Measurements from ENCODE around the gene UROS.

UROS gene

DNA sequence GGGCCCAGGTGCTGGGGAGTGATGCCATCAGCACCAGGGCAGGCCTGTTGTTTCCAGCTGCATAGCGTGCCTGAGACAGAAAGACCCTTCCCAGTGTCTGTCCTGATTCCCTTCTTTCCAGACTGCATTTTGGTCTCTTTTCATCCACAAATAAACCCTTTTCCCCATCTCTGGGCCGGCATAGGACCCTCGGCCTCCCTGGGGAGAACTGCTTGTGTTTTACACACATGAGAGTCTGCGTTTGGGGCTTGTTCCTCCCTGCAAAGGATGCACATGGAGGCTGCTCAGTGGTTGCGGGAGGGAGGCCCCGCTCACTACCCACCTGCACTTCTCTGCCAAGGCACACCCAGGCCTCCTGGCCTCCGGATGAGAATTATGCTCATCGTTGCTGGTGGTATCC, 41.7 kb downstream of the UROS start:
- H3K4me1 ChIP-seq (ENCODE audit: control insufficient read depth, insufficient read depth, low read length): no peaks in the 10 kb centered on the region

GRCh38 chr10:125779403-125780327, 43.4 kb downstream of the UROS start:
- Histone ChIP-seq H3K27me3 (ENCODE audit: control insufficient read depth, insufficient read depth, low read length) (no peaks in the 10 kb centered on the region), H3K9ac (ENCODE audit: low read length) (no peak overlapping the region), H3K4me1 (ENCODE audit: control insufficient read depth, insufficient read depth, low read length) (no peaks in the 10 kb centered on the region), H3K9me3 (ENCODE audit: control insufficient read depth, low read length) (no peaks in the 10 kb centered on the region), H3K36me3 (ENCODE audit: control insufficient read depth, insufficient read depth, low read length) (no peaks in the 10 kb centered on the region), H3K4me3 (ENCODE audit: low read length) (no peak overlapping the region)

More for the DNA sequence above, 41.7 kb downstream of the UROS start:
- H3K4me3 ChIP-seq (ENCODE audit: low read length): no peak overlapping the region
- no peak overlapping the region for H3K9ac ChIP-seq (ENCODE audit: low read length)
- no peaks in the 10 kb centered on the region for H3K9me3 ChIP-seq (ENCODE audit: control insufficient read depth, low read length)
- no peaks in the 10 kb centered on the region for H3K27me3 ChIP-seq (ENCODE audit: control insufficient read depth, insufficient read depth, low read length)
- no peaks in the 10 kb centered on the region for H3K36me3 ChIP-seq (ENCODE audit: control insufficient read depth, insufficient read depth, low read length)

DNA sequence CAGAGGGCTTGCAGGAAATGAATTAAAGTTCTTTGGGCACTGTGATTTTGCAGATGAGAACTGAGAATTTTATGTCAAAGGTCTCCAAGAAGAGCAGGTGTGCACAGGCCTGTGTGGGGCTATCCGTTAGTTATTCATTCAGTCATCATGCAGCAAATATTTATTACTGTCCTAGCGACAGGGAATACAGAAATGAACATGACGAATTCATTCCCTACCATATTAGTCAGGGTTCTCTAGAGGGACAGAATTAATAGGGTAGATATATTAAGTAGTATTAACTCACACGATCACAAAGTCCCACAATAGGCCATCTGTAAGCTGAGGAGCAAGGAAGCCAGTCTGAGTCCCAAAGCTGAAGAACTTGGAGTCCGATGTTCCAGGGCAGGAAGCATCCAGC, 44.5 kb downstream of the UROS start:
- Histone ChIP-seq H3K27me3 (ENCODE audit: control insufficient read depth, insufficient read depth, low read length) (peaks cover 6% of the 10 kb centered on the region), H3K9me3 (ENCODE audit: control insufficient read depth, low read length) (no peaks in the 10 kb centered on the region), H3K4me3 (ENCODE audit: low read length) (no peak overlapping the region), H3K36me3 (ENCODE audit: control insufficient read depth, insufficient read depth, low read length) (no peaks in the 10 kb centered on the region), H3K9ac (ENCODE audit: low read length) (no peak overlapping the region), H3K4me1 (ENCODE audit: control insufficient read depth, insufficient read depth, low read length) (no peaks in the 10 kb centered on the region)

- no peak overlapping the region for H3K9ac ChIP-seq (ENCODE audit: low read length)
- H3K27me3 ChIP-seq (ENCODE audit: control insufficient read depth, insufficient read depth, low read length): peaks cover 9% of the 10 kb centered on the region
- H3K9me3 ChIP-seq (ENCODE audit: control insufficient read depth, low read length): no peaks in the 10 kb centered on the region
- H3K4me1 ChIP-seq (ENCODE audit: control insufficient read depth, insufficient read depth, low read length): no peaks in the 10 kb centered on the region
- H3K36me3 ChIP-seq (ENCODE audit: control insufficient read depth, insufficient read depth, low read length): no peaks in the 10 kb centered on the region
- no peak overlapping the region for H3K4me3 ChIP-seq (ENCODE audit: low read length)
Measured at GRCh38 chr10:125777806-125778205, 45.3 kb downstream of the UROS start.

- Histone ChIP-seq H3K9me3 (ENCODE audit: control insufficient read depth, low read length) (no peaks in the 10 kb centered on the region), H3K27me3 (ENCODE audit: control insufficient read depth, insufficient read depth, low read length) (peaks cover 9% of the 10 kb centered on the region), H3K4me3 (ENCODE audit: low read length) (no peak within 1 kb of the TSS), H3K4me1 (ENCODE audit: control insufficient read depth, insufficient read depth, low read length) (no peaks in the 10 kb centered on the region), H3K9ac (ENCODE audit: low read length) (no peak within 1 kb of the TSS), H3K36me3 (ENCODE audit: control insufficient read depth, insufficient read depth, low read length) (no peaks in the 10 kb centered on the region)
Measured at GRCh38 chr10:125775491-125776106, 47.5 kb downstream of the UROS start, which contains the start of gene MMP21. MMP21 (minus strand) TSS chr10:125775821; CDS start chr10:125775821, 0 bp downstream.

DNA sequence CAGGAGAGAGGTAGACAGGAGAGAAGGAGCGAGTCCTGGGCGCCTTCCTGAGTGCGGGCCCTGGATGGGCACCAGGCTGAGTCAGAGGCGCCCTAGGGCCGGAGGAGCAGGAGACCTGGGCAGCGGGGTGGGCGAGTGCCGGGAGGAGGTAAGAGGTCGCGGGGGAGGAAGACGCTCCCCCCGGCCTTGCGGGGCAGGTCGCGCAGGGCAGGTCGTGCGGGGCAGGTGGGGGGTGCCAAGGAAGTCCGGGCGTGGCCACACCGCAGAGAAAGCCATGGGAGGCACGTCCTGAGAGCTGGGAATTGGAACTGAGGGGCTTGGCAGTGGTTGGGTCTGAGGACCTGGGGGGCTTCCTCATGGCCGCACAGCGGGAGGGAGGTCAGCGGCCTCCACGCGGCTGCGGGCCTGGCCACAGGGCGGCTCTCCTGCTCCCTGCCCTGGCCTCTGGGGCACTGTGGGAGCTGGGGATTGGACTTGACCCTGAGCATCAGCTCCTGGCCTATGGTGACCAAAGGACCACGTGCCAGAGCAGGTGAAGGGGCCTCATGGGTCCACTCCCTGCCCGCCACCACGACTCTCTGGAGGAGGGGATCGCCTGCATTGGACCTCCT, 48.4 kb downstream of the UROS start:
- peaks cover 9% of the 10 kb centered on the region for H3K27me3 ChIP-seq (ENCODE audit: control insufficient read depth, insufficient read depth, low read length)
- H3K9ac ChIP-seq (ENCODE audit: low read length): no peak overlapping the region
- H3K36me3 ChIP-seq (ENCODE audit: control insufficient read depth, insufficient read depth, low read length): no peaks in the 10 kb centered on the region
- H3K9me3 ChIP-seq (ENCODE audit: control insufficient read depth, low read length): no peaks in the 10 kb centered on the region
- no peaks in the 10 kb centered on the region for H3K4me1 ChIP-seq (ENCODE audit: control insufficient read depth, insufficient read depth, low read length)
- no peak overlapping the region for H3K4me3 ChIP-seq (ENCODE audit: low read length)

DNA sequence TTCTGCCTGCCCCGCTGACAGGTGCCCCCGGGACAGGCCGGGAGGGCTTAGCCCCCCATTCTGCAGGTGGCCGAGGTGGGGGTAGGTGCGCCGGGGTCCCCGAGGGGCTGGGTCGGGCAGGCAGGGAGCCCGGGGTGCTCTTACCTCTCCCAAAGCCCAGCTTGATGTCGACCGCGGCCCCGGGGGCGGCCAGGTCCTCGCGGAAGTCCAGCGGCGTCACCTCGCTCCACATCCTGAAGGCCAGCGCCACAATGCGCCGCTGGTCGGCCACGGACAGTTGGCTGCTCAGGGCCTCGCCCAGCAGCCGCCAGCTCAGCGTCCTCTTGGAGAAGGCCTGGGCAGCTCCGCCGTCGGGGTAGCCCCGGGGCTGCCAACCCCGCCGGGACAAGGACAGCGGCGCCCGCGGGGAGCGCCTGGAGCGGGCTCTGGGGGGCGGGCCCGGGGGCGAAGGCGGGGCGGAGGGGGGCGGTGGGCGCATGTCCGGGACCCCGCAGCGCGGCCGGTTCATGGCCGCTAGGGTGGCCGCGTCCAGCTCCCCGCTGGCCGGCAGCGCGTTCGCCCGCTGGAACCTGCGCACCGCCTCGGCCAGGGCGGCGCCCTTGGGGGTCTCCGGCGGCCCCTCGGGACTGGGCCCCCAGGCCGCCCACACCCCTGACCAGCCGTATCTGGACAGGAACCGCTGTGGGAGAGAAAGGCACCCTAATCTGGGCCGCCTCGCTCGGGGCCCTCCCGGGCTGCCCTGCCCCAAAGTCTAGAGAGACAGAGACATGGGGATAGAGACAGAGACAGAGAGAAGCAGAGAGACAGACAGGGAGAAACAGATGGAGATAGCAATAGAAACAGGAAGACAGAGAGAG, 49.1 kb downstream of the UROS start:
- no peaks in the 10 kb centered on the region for H3K9me3 ChIP-seq (ENCODE audit: control insufficient read depth, low read length)
- H3K4me3 ChIP-seq (ENCODE audit: low read length): no peak overlapping the region
- no peaks in the 10 kb centered on the region for H3K4me1 ChIP-seq (ENCODE audit: control insufficient read depth, insufficient read depth, low read length)
- H3K36me3 ChIP-seq (ENCODE audit: control insufficient read depth, insufficient read depth, low read length): no peaks in the 10 kb centered on the region
- H3K27me3 ChIP-seq (ENCODE audit: control insufficient read depth, insufficient read depth, low read length): peaks cover 9% of the 10 kb centered on the region
- H3K9ac ChIP-seq (ENCODE audit: low read length): no peak overlapping the region

- Histone ChIP-seq H3K36me3 (ENCODE audit: control insufficient read depth, insufficient read depth, low read length) (no peaks in the 10 kb centered on the region), H3K9me3 (ENCODE audit: control insufficient read depth, low read length) (no peaks in the 10 kb centered on the region), H3K27me3 (ENCODE audit: control insufficient read depth, insufficient read depth, low read length) (peaks cover 9% of the 10 kb centered on the region), H3K9ac (ENCODE audit: low read length) (no peak overlapping the region), H3K4me1 (ENCODE audit: control insufficient read depth, insufficient read depth, low read length) (no peaks in the 10 kb centered on the region), H3K4me3 (ENCODE audit: low read length) (no peak overlapping the region)
Measured at GRCh38 chr10:125772864-125773180, 50.2 kb downstream of the UROS start.

DNA sequence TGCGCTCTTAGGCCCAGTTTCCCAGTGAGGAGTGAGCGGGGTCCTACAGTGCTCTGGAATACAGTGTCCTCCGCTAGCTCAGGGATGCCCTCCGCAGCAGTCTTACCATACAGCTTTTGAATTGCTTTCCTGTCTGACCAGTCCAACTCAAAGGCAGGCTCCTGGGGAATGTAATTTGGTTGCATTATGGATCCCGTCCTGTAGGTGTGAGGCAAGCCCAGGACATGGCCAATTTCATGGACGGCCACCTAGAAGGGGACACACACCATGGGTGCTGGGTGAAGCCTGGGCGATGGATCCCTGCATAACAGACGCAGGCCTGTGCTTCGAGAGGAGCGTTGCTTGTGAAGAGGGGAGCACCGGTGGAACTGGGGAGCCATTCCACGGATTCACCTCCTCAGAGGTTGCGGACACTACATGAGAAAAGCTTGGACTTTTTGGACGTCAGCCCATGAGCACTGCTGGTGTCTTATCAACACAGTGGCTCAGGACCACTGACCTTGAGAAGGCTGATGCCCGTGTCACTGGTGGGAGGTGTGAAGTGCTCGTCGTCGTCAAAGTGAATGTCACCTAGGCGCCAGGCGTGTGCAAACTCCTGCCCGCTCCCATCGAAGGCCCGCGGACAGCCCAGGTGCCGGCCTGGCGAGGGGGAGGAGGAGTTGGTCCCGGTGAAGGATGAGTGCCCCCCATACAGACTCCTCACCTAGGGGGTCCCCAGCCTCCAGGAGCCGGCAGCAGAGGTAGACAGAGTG, 50.8 kb downstream of the UROS start:
- Histone ChIP-seq H3K36me3 (ENCODE audit: control insufficient read depth, insufficient read depth, low read length) (no peaks in the 10 kb centered on the region), H3K9me3 (ENCODE audit: control insufficient read depth, low read length) (no peaks in the 10 kb centered on the region), H3K4me3 (ENCODE audit: low read length) (no peak overlapping the region), H3K9ac (ENCODE audit: low read length) (no peak overlapping the region), H3K27me3 (ENCODE audit: control insufficient read depth, insufficient read depth, low read length) (peaks cover 9% of the 10 kb centered on the region), H3K4me1 (ENCODE audit: control insufficient read depth, insufficient read depth, low read length) (no peaks in the 10 kb centered on the region)

DNA sequence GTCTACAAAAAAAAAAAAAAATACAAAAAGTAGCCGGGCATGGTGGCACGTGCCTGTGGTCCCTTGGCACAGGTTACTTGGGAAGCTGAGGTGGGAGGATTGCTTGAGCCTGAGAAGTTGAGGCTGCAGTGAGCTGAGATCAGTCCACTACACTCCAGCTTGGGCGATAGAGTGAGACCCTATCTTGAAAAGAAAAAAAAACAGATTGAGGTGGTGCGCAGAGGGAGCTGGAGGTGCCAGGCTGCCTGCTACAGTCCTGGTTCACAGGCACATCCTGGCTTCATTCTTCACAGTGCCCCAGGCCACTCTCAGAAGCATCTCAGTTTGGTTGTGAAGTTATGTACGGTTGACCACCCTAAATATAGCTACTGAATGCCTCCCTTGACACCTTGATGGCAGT, 52.2 kb downstream of the UROS start:
- H3K9ac ChIP-seq (ENCODE audit: low read length): no peak overlapping the region
- no peaks in the 10 kb centered on the region for H3K4me1 ChIP-seq (ENCODE audit: control insufficient read depth, insufficient read depth, low read length)
- H3K27me3 ChIP-seq (ENCODE audit: control insufficient read depth, insufficient read depth, low read length): peaks cover 9% of the 10 kb centered on the region
- H3K9me3 ChIP-seq (ENCODE audit: control insufficient read depth, low read length): no peaks in the 10 kb centered on the region
- H3K36me3 ChIP-seq (ENCODE audit: control insufficient read depth, insufficient read depth, low read length): no peaks in the 10 kb centered on the region
- H3K4me3 ChIP-seq (ENCODE audit: low read length): no peak overlapping the region

GRCh38 chr10:125769175-125769574, 53.9 kb downstream of the UROS start:
- no peaks in the 10 kb centered on the region for H3K36me3 ChIP-seq (ENCODE audit: control insufficient read depth, insufficient read depth, low read length)
- no peak overlapping the region for H3K9ac ChIP-seq (ENCODE audit: low read length)
- no peak overlapping the region for H3K4me3 ChIP-seq (ENCODE audit: low read length)
- peaks cover 4% of the 10 kb centered on the region for H3K27me3 ChIP-seq (ENCODE audit: control insufficient read depth, insufficient read depth, low read length)
- H3K9me3 ChIP-seq (ENCODE audit: control insufficient read depth, low read length): no peaks in the 10 kb centered on the region
- no peaks in the 10 kb centered on the region for H3K4me1 ChIP-seq (ENCODE audit: control insufficient read depth, insufficient read depth, low read length)

Measured in mucosa of stomach (tissue), 1 donor.